K562 (cell line): ENCODE measurements around the gene EXT2. TPM values are rescaled to one million over a fixed set of nuclear protein-coding genes. Genes with fewer than 3 reads are reported as not detected.

Experiments
- ATAC-seq: fragments of 200-7000 bp; cut with Tn5 transposase; 3 replicates; pipeline ENCODE4 v1.9.1; 2020; ENCODE audit warnings: moderate library complexity
- BruUV-seq: library from RNA; stranded (reverse); fragments of 400-500 nt; replicated peaks from 2 replicates; lab custom pipeline; 2021; lab: Mats Ljungman, UMichigan
- CTCF ChIA-PET: fragments of 300-600 bp; formaldehyde crosslinking; extraction: SDS; loops from one replicate; lab custom pipeline; 2021; ENCODE audit warnings: low intra/inter-chr PET ratio; lab: Yijun Ruan, JAX
- POLR2A ChIA-PET: fragments of 300-600, 350-650 bp; sonication (Branson Sonifier 250); formaldehyde crosslinking; extraction: SDS; loops from one replicate; lab custom pipeline; 2021; ENCODE audit warnings: antibody characterized with exemption, inconsistent platforms; lab: Yijun Ruan, JAX
- DNase-seq, 4 experiments: peaks; one replicate each; pipeline versions ENCODE4 v3.0.0 to v3.0.0-alpha.2; 2011 to 2018; ENCODE audit warnings: low spot score in 3 of 4, mixed read lengths in 3 of 4; ENCODE audit errors: extremely low read depth in 1 of 4
- FAIRE-seq: peaks from 2 replicates; lab custom pipeline; 2011; peaks lifted over from hg19 to GRCh38; lab: Jason Lieb, UNC
- H2AFZ ChIP-seq: 2 replicates; pipeline ENCODE4 v1.6.0; 2011; ENCODE audit warnings: low read depth, low read length, control low read depth, inconsistent platforms
- H3K27ac ChIP-seq: fragments of 200-600 bp; 3 replicates; pipeline ENCODE4 v1.8.0; 2011; ENCODE audit warnings: low read depth, mild to moderate bottlenecking, control low read depth, inconsistent platforms, low read length, moderate library complexity, mixed read lengths; ENCODE audit errors: extremely low read depth
- H3K27me3 ChIP-seq, 2 experiments: fragments of 300-600 bp in 1 of 2; 2 replicates in 1 of 2; 3 replicates in 1 of 2; pipeline versions ENCODE4 v1.6.0 to v1.8.0; 2011; ENCODE audit warnings: inconsistent platforms in 2 of 2, low read length in 2 of 2, mild to moderate bottlenecking in 1 of 2, mixed read lengths in 1 of 2, moderate library complexity in 1 of 2; ENCODE audit not compliant: control insufficient read depth in 2 of 2, insufficient read depth in 2 of 2
- H3K36me3 ChIP-seq: fragments of 300-600 bp; 3 replicates; pipeline ENCODE4 v1.8.0; 2011; ENCODE audit warnings: mild to moderate bottlenecking, low read length, inconsistent platforms; ENCODE audit not compliant: control insufficient read depth, insufficient read depth
- H3K4me1 ChIP-seq, 2 experiments: fragments of 200-600 bp in 1 of 2; replicated peaks in 1 of 2; 2 replicates in 1 of 2; 3 replicates in 1 of 2; pipeline versions ENCODE4 v1.5.1 to v1.8.0; 2011; ENCODE audit warnings: inconsistent platforms in 2 of 2, low read length in 2 of 2, mild to moderate bottlenecking in 1 of 2, mixed read lengths in 1 of 2, moderate library complexity in 1 of 2; ENCODE audit not compliant: control insufficient read depth in 2 of 2, insufficient read depth in 2 of 2
- H3K4me2 ChIP-seq: 2 replicates; pipeline ENCODE4 v1.6.1; 2011; ENCODE audit warnings: low read length, control low read depth, inconsistent platforms, mixed read lengths; ENCODE audit not compliant: insufficient read depth
- H3K4me3 ChIP-seq: fragments of 200-600 bp; sonication (generic), shearing (Covaris generic); 2 replicates; pipeline ENCODE4 v1.5.1; 2016; ENCODE audit warnings: control low read depth, inconsistent platforms
- H3K79me2 ChIP-seq: fragments of 200-600 bp; 3 replicates; pipeline ENCODE4 v1.8.0; 2011; ENCODE audit warnings: low read length, inconsistent platforms; ENCODE audit not compliant: control insufficient read depth, insufficient read depth
- H3K9ac ChIP-seq, 2 experiments: 2 replicates each; pipeline versions ENCODE4 v1.6.0 to v1.6.1; 2011; ENCODE audit warnings: low read depth in 2 of 2, low read length in 2 of 2, control low read depth in 1 of 2, inconsistent platforms in 1 of 2, mild to moderate bottlenecking in 1 of 2, mixed read lengths in 1 of 2; ENCODE audit not compliant: insufficient read depth in 1 of 2
- H3K9me1 ChIP-seq: one replicate; pipeline ENCODE4 v1.6.0; 2011; ENCODE audit warnings: inconsistent platforms, mild to moderate bottlenecking, low read length, moderate library complexity; ENCODE audit not compliant: control insufficient read depth, insufficient read depth
- H3K9me3 ChIP-seq: replicated peaks from 2 replicates; pipeline ENCODE4 v1.5.1; 2011; ENCODE audit warnings: low read depth, low read length, inconsistent platforms; ENCODE audit not compliant: control insufficient read depth, insufficient read depth
- H4K20me1 ChIP-seq: replicated peaks from 2 replicates; pipeline ENCODE4 v1.6.1; 2011; ENCODE audit warnings: low read length, inconsistent platforms, mixed read lengths; ENCODE audit not compliant: control insufficient read depth, insufficient read depth
- MEF2A ChIP-seq: IDR thresholded peaks from 2 replicates; pipeline ENCODE4 v1.6.1; 2011; ENCODE audit warnings: low read depth, mild to moderate bottlenecking, low read length, moderate library complexity; ENCODE audit not compliant: control insufficient read depth
- NFE2L1 ChIP-seq: fragments of 450-650 bp; IDR thresholded peaks from 2 replicates; pipeline ENCODE4 v1.6.1; 2016; ENCODE audit warnings: missing genetic modification characterization, low read depth, mild to moderate bottlenecking, missing compliant biosample characterization, moderate library complexity, borderline replicate concordance
- NR2C1 ChIP-seq, 2 experiments: fragments of 450-650 bp; IDR thresholded peaks; 2 replicates each; pipeline ENCODE4 v1.6.1; 2017; ENCODE audit warnings: mild to moderate bottlenecking in 2 of 2, antibody characterized with exemption in 1 of 2, inconsistent platforms in 1 of 2, missing compliant biosample characterization in 1 of 2, missing genetic modification characterization in 1 of 2
- RBM15 ChIP-seq: fragments of 200-400 bp; formaldehyde crosslinking; IDR thresholded peaks from 2 replicates; pipeline ENCODE4 v1.6.1; 2018; ENCODE audit warnings: mild to moderate bottlenecking, low read length, moderate library complexity; ENCODE audit not compliant: insufficient read depth
- SIX5 ChIP-seq, 2 experiments: IDR thresholded peaks; 2 replicates each; pipeline ENCODE4 v1.6.1; 2011; ENCODE audit warnings: low read length in 2 of 2, borderline replicate concordance in 1 of 2, low read depth in 1 of 2, mild to moderate bottlenecking in 1 of 2, moderate library complexity in 1 of 2; ENCODE audit not compliant: insufficient read depth in 1 of 2
- SMAD3 ChIP-seq: fragments of 450-650 bp; formaldehyde crosslinking; conservative IDR thresholded peaks from 2 replicates; pipeline ENCODE4 v1.4.0; 2020; ENCODE audit warnings: mild to moderate bottlenecking
- TAF1 ChIP-seq: IDR thresholded peaks from 2 replicates; pipeline ENCODE4 v1.6.1; 2011; ENCODE audit warnings: mild to moderate bottlenecking, low read length, moderate library complexity; ENCODE audit not compliant: insufficient read depth, control insufficient read depth, severe bottlenecking; ENCODE audit errors: extremely low read depth
- WGBS: fragments of 100-300 bp; shearing (Covaris generic); methylation state at CpG from one replicate; pipeline ENCODE4 v1.1.6; 2016; ENCODE audit warnings: low coverage, mixed read lengths; ENCODE audit not compliant: insufficient coverage; ENCODE audit errors: missing lambda C conversion rate; 5-methylcytosine and 5-hydroxymethylcytosine counted together
- in situ Hi-C: fragments of 300-500 bp; cut with MboI; formaldehyde crosslinking; loops from 4 replicates; pipeline ENCODE4 v1.15.0; 2018; ENCODE audit warnings: inconsistent platforms, mixed read lengths
- intact Hi-C: fragments of 100-400 bp; cut with micrococcal nuclease; formaldehyde crosslinking; loops from 2 replicates; pipeline ENCODE4 v1.14.2; 2022
- polyA plus RNA-seq, 8 experiments: library from polyadenylated mRNA; depleted of rRNA in 4 of 8; stranded (reverse) in 5 of 8; unstranded in 3 of 8; fragments of >200 nt; fragmentation: Nextera tagmentation in 2 of 8; fragmentation: Illumina TruSeq in 1 of 8; extraction: Ambion mirVana in 2 of 8; extraction: Trizol in 1 of 8; gene quantifications; 2 replicates each; pipeline versions ENCODE4 v1.2.1 to v1.2.3, GENCODE V29; 2011 to 2014; ENCODE audit warnings: inconsistent platforms in 1 of 8, missing spikeins in 1 of 8
- total RNA-seq, 7 experiments: library from RNA; depleted of rRNA in 6 of 7; stranded (reverse); fragments of >200 nt in 6 of 7; fragmentation: Illumina TruSeq in 2 of 7; extraction: Trizol in 2 of 7; gene quantifications; 2 replicates each; pipeline versions ENCODE4 v1.2.1 to v1.2.3, GENCODE V29; 2011 to 2021; ENCODE audit warnings: low replicate concordance in 1 of 7

The EXT2 gene
- total and polyA plus RNA-seq, 9 of the 15 experiments (the other 6 are each of a cell fraction or from before 2014, with no cell fraction given) = 7.5 to 52.1 (median 38.1) TPM

DNA sequence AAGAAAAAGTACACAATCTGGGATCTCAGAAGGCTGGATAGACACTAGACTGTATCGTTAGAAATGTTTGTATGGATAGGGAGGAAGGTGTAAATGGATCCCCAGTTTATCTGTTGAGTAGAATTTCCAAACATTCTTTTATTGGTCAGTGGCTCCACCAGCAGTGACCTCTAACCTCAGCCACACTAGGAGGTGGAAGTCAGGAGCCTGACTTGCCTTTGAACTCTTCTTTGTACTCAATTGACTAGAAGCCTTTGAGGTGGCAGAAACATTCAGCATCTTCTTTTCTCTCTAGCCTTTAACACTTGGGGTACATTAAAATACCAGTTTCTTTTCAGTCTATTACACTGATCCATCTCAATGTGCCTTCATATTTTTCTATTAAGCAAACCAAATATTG lies 39.1 kb downstream of the EXT2 start:
- Histone ChIP-seq H4K20me1 (no peaks in the 10 kb centered on the region), H3K27ac (no peak overlapping the region), H3K4me2 (no peak overlapping the region), H3K9me3 (no peaks in the 10 kb centered on the region), H3K36me3 (peaks cover 42% of the 10 kb centered on the region), H3K9ac (no peak overlapping the region), H3K4me3 (no peak overlapping the region), H3K27me3 (no peaks in the 10 kb centered on the region), H3K9me1 (no peaks in the 10 kb centered on the region), H3K4me1 (peaks cover 4 to 13% of the 10 kb centered on the region in 2 experiments), H2AFZ (no peak overlapping the region), H3K79me2 (no peaks in the 10 kb centered on the region)
- no TSS peak for BruUV-seq
- in situ Hi-C loops = loop anchor here (10.0 kb wide), 1 partner anchor 400 kb away; no protein-coding TSS in a partner anchor
- ATAC-seq = no peak
- DNase-seq = no peak
- POLR2A ChIA-PET = no interaction called here
- CTCF ChIA-PET = interaction anchor here (2.0 kb wide), 1 partner anchor 404 kb away, joined by 12 read pairs; no protein-coding TSS in a partner anchor
- intact Hi-C loops = loop anchor here (5.0 to 10.0 kb wide), 4 partner anchors 123 to 480 kb away; no protein-coding TSS in a partner anchor
- no peak for TF ChIP-seq TAF1
- no peak for TF ChIP-seq SIX5 (IDR thresholded peaks at IDR 0.05; ENCODE audit: borderline replicate concordance in 1 of 2, insufficient read depth in 1 of 2, low read depth in 1 of 2, low read length in 2 of 2)
- TF ChIP-seq NR2C1 (IDR thresholded peaks at IDR 0.05) = no peak
- peak; percentile 55; the same call in 1 of the 2 replicates for TF ChIP-seq NR2C1 (tag; IDR thresholded peaks at IDR 0.05)
- no peak for TF ChIP-seq NFE2L1 (tag)
- no peak for TF ChIP-seq SMAD3 (CRISPR knock-in tag)
- no peak for TF ChIP-seq RBM15
- no peak for TF ChIP-seq MEF2A
- FAIRE-seq = no peak
- 25% methylated on average over 1 of the region's 1 CpG for WGBS
